Keratinocyte (primary cell): ENCODE data around the gene SF3A2. TPM values are rescaled to one million over a fixed set of nuclear protein-coding genes. Genes with fewer than 3 reads are reported as not detected.

Experiments used
- DNase-seq: peaks from one replicate; pipeline ENCODE4 v3.0.0-alpha.2; 2011; ENCODE audit warnings: low read depth, missing footprints, low spot score
- FAIRE-seq: peaks from 2 replicates; lab custom pipeline; 2011; peaks lifted over from hg19 to GRCh38; lab: Jason Lieb, UNC
- H2AFZ ChIP-seq: 2 replicates; pipeline ENCODE4 v1.6.0; 2012; ENCODE audit warnings: low read length, control low read depth, inconsistent platforms; ENCODE audit not compliant: control insufficient read depth
- H3K27ac ChIP-seq: 2 replicates; pipeline ENCODE4 v1.5.1; 2011; ENCODE audit warnings: low read length; ENCODE audit not compliant: control insufficient read depth, insufficient read depth
- H3K27me3 ChIP-seq: 3 replicates; pipeline ENCODE4 v1.6.0; 2011; ENCODE audit warnings: low read length; ENCODE audit not compliant: control insufficient read depth, insufficient read depth; ENCODE audit errors: extremely low read depth
- H3K36me3 ChIP-seq, 2 experiments: 2 replicates in 1 of 2; 3 replicates in 1 of 2; pipeline ENCODE4 v1.5.1; 2011; ENCODE audit warnings: low read length in 2 of 2, mild to moderate bottlenecking in 1 of 2; ENCODE audit not compliant: control insufficient read depth in 2 of 2, insufficient read depth in 2 of 2; ENCODE audit errors: extremely low read depth in 1 of 2
- H3K4me1 ChIP-seq: 3 replicates; pipeline ENCODE4 v1.5.1; 2011; ENCODE audit warnings: low read length; ENCODE audit not compliant: control insufficient read depth, insufficient read depth; ENCODE audit errors: extremely low read depth
- H3K4me2 ChIP-seq: 3 replicates; pipeline ENCODE4 v1.6.0; 2011; ENCODE audit warnings: low read depth, low read length; ENCODE audit not compliant: control insufficient read depth, insufficient read depth; ENCODE audit errors: extremely low read depth
- H3K4me3 ChIP-seq, 3 experiments: fragments of 200-600 bp in 1 of 3; sonication (generic) in 1 of 3; 2 replicates in 2 of 3; 3 replicates in 1 of 3; pipeline ENCODE4 v1.5.1; 2011 to 2016; ENCODE audit warnings: low read length in 3 of 3, mild to moderate bottlenecking in 3 of 3, control low read depth in 2 of 3, inconsistent platforms in 1 of 3, low read depth in 1 of 3, mixed read lengths in 1 of 3, mixed run types in 1 of 3, moderate library complexity in 1 of 3; ENCODE audit not compliant: control insufficient read depth in 2 of 3, insufficient read depth in 2 of 3; ENCODE audit errors: extremely low read depth in 1 of 3
- H3K79me2 ChIP-seq: 2 replicates; pipeline ENCODE4 v1.6.0; 2012; ENCODE audit warnings: low read length; ENCODE audit not compliant: control insufficient read depth, insufficient read depth
- H3K9ac ChIP-seq: 3 replicates; pipeline ENCODE4 v1.6.0; 2011; ENCODE audit warnings: low read length; ENCODE audit not compliant: control insufficient read depth, insufficient read depth; ENCODE audit errors: extremely low read depth
- H3K9me1 ChIP-seq: 3 replicates; pipeline ENCODE4 v1.6.0; 2011; ENCODE audit warnings: low read length; ENCODE audit not compliant: control insufficient read depth, insufficient read depth; ENCODE audit errors: extremely low read depth
- H3K9me3 ChIP-seq: 2 replicates; pipeline ENCODE4 v1.5.1; 2012; ENCODE audit warnings: low read depth, low read length; ENCODE audit not compliant: control insufficient read depth
- H4K20me1 ChIP-seq: 3 replicates; pipeline ENCODE4 v1.6.0; 2011; ENCODE audit warnings: low read length; ENCODE audit not compliant: control insufficient read depth, insufficient read depth; ENCODE audit errors: extremely low read depth
- CTCF ChIP-seq, 3 experiments: IDR thresholded peaks in 1 of 3; conservative IDR thresholded peaks in 1 of 3; optimal IDR thresholded peaks in 1 of 3; 2 replicates in 2 of 3; 3 replicates in 1 of 3; pipeline versions ENCODE3 to v1.5.1; 2011; ENCODE audit warnings: low read length in 3 of 3, mild to moderate bottlenecking in 3 of 3, moderate library complexity in 2 of 3, control low read depth in 1 of 3, inconsistent platforms in 1 of 3; ENCODE audit not compliant: insufficient read depth in 2 of 3; ENCODE audit errors: extremely low read depth in 1 of 3
- EZH2 ChIP-seq: IDR thresholded peaks from one replicate; pipeline ENCODE4 v1.6.1; 2012; ENCODE audit warnings: inconsistent platforms, mild to moderate bottlenecking, low read length, moderate library complexity
- dilution Hi-C: fragments of 300-500 bp; cut with MboI; formaldehyde crosslinking; loops from one replicate; pipeline ENCODE4 v1.7.0; 2020; ENCODE audit warnings: low sequenced_read_pairs; ENCODE audit not compliant: extremely low pct_ligation_motif_present
- polyA plus RNA-seq, 5 experiments: library from polyadenylated mRNA; depleted of rRNA in 3 of 5; stranded (reverse) in 3 of 5; stranded (forward) in 1 of 5; unstranded in 1 of 5; fragments of >200 nt; gene quantifications; 1 replicate in 1 of 5; 2 replicates in 3 of 5; 3 replicates in 1 of 5; pipeline versions ENCODE4 v1.2.1 to v1.2.3, GENCODE V29; 2011 to 2012; ENCODE audit warnings: missing spikeins in 2 of 5, low read depth in 1 of 5, low replicate concordance in 1 of 5

Gene SF3A2
- polyA plus RNA-seq, 1 donor (not counting 4 experiments of a cell fraction or from before 2014, with no cell fraction given): 4.7 TPM

- peaks cover 55% of the 10 kb centered on the region for H3K79me2 ChIP-seq
Observed at GRCh38 chr19:2244125-2244411, 7.4 kb downstream of the SF3A2 start.

GRCh38 chr19:2244486-2244885 is 7.9 kb downstream of the SF3A2 start:
- FAIRE-seq: no peak
- no peak overlapping the region for H3K27ac ChIP-seq
- H3K27me3 ChIP-seq: no peaks in the 10 kb centered on the region
- H3K4me3 ChIP-seq: no peak overlapping the region
- H3K9ac ChIP-seq: no peak overlapping the region
- TF ChIP-seq CTCF (optimal IDR thresholded peaks at IDR 0.05 in 1 of 3, IDR thresholded peaks at IDR 0.05 in 1 of 3, conservative IDR thresholded peaks at IDR 0.05 in 1 of 3; ENCODE audit: extremely low read depth in 1 of 3, insufficient read depth in 2 of 3, low read length in 3 of 3) (no peak), EZH2 (no peak)
- H3K9me3 ChIP-seq: no peaks in the 10 kb centered on the region
- H3K9me1 ChIP-seq: peaks cover 3% of the 10 kb centered on the region
- peaks cover 25 to 32% of the 10 kb centered on the region in 2 experiments for H3K36me3 ChIP-seq
- H3K4me2 ChIP-seq: no peak overlapping the region
- dilution Hi-C loops: no loop called here
- no peak overlapping the region for H2AFZ ChIP-seq
- DNase-seq: no peak
- H3K79me2 ChIP-seq: peaks cover 51% of the 10 kb centered on the region
- H3K4me1 ChIP-seq: peaks cover 22% of the 10 kb centered on the region
- H4K20me1 ChIP-seq: peaks cover 44% of the 10 kb centered on the region

More at GRCh38 chr19:2244125-2244411, 7.4 kb downstream of the SF3A2 start:
- Histone ChIP-seq H3K36me3 (peaks cover 25 to 32% of the 10 kb centered on the region in 2 experiments), H3K27me3 (no peaks in the 10 kb centered on the region), H3K9me1 (peaks cover 3% of the 10 kb centered on the region), H3K9me3 (no peaks in the 10 kb centered on the region), H3K9ac (no peak overlapping the region), H3K4me2 (no peak overlapping the region), H3K4me1 (peaks cover 24% of the 10 kb centered on the region), H3K27ac (no peak overlapping the region), H4K20me1 (peaks cover 41% of the 10 kb centered on the region), H3K4me3 (no peak overlapping the region), H2AFZ (no peak overlapping the region)
- FAIRE-seq (no peak), DNase-seq (no peak)
- TF ChIP-seq CTCF (optimal IDR thresholded peaks at IDR 0.05 in 1 of 3, IDR thresholded peaks at IDR 0.05 in 1 of 3, conservative IDR thresholded peaks at IDR 0.05 in 1 of 3; ENCODE audit: extremely low read depth in 1 of 3, insufficient read depth in 2 of 3, low read length in 3 of 3) (no peak), EZH2 (no peak)
- dilution Hi-C loops: no loop called here
